Esophagus muscularis mucosa (tissue), 4 donors: ENCODE results near the gene BBLN. TPM values are rescaled to one million over a fixed set of nuclear protein-coding genes. Genes with fewer than 3 reads are reported as not detected.

ENCODE experiments used
- DNase-seq: peaks from one replicate; pipeline ENCODE4 v3.0.0-alpha.2; 2017; ENCODE audit errors: extremely low spot score
- H3K27ac ChIP-seq, 4 donors: fragments of 200-600 bp; sonication (generic); replicated peaks in 1 of 4; 1 replicate in 3 of 4; 2 replicates in 1 of 4; pipeline ENCODE4 v1.5.1; 2016 to 2019; ENCODE audit warnings: mild to moderate bottlenecking in 1 of 4
- H3K27me3 ChIP-seq, 4 donors: fragments of 200-600 bp; sonication (generic); one replicate each; pipeline versions ENCODE4 v1.5.1 to v1.6.0; 2016 to 2019
- H3K36me3 ChIP-seq, 4 donors: fragments of 200-600 bp; sonication (generic); one replicate each; pipeline ENCODE4 v1.5.1; 2016 to 2019
- H3K4me1 ChIP-seq, 4 donors: fragments of 200-600 bp; sonication (generic); one replicate each; pipeline ENCODE4 v1.5.1; 2016 to 2019
- H3K4me3 ChIP-seq, 4 donors: fragments of 200-600 bp; sonication (generic); 1 replicate in 2 of 4; 2 replicates in 2 of 4; pipeline ENCODE4 v1.5.1; 2016 to 2019; ENCODE audit warnings: mild to moderate bottlenecking in 4 of 4, moderate library complexity in 1 of 4
- H3K9me3 ChIP-seq, 4 donors: fragments of 200-600 bp; sonication (generic); 1 replicate in 3 of 4; 2 replicates in 1 of 4; pipeline ENCODE4 v1.5.1; 2016 to 2019
- EP300 ChIP-seq: sonication (generic); formaldehyde crosslinking; IDR thresholded peaks from one replicate; pipeline ENCODE4 v1.6.1; 2017; ENCODE audit warnings: antibody characterized with exemption
- POLR2A ChIP-seq: fragments of 450-650 bp; IDR thresholded peaks from one replicate; pipeline ENCODE4 v1.6.1; 2017; ENCODE audit warnings: antibody characterized with exemption, moderate library complexity, mild to moderate bottlenecking, low read depth
- POLR2AphosphoS5 ChIP-seq, 2 donors: sonication (generic); formaldehyde crosslinking; IDR thresholded peaks; one replicate each; pipeline ENCODE4 v1.6.1; 2017; ENCODE audit warnings: antibody characterized with exemption in 2 of 2
- WGBS: methylation state at CpG from one replicate; pipeline ENCODE4 v1.1.5; 2018; 5-methylcytosine and 5-hydroxymethylcytosine counted together
- intact Hi-C: fragments of 100-400 bp; cut with DNase I; formaldehyde crosslinking; loops from one replicate; pipeline ENCODE4 v1.15.1; 2023
- total RNA-seq, 4 donors: library from RNA; depleted of rRNA; stranded (reverse); fragments of >200 nt; gene quantifications; one replicate each; pipeline versions ENCODE4 v1.1.0 to v1.2.1, GENCODE V29; 2016
- TF ChIP-seq, protein P1 (sequence below), 3 experiments: fragments of 200-600 bp in 2 of 3; fragments of 450-650 bp in 1 of 3; sonication (generic) in 2 of 3; IDR thresholded peaks; one replicate each; pipeline ENCODE4 v1.5.1; 2017 to 2019; ENCODE audit warnings: antibody characterized with exemption in 3 of 3, mild to moderate bottlenecking in 2 of 3, moderate library complexity in 1 of 3

The BBLN gene
- total RNA-seq, 4 donors from 2014 or later = 132 to 213 (median 148) TPM

- Histone ChIP-seq H3K27ac (no peak overlapping the region), H3K27me3 (no peaks in the 10 kb centered on the region), H3K4me3 (no peak overlapping the region), H3K9me3 (no peaks in the 10 kb centered on the region), H3K36me3 (peaks cover 3 to 32% (median 31%) of the 10 kb centered on the region in 4 donors), H3K4me1 (peaks cover 5 to 20% (median 9%) of the 10 kb centered on the region in 4 donors)
- intact Hi-C loops = loop anchor here (2.0 to 5.0 kb wide), 2 partner anchors 83 to 173 kb away; no protein-coding TSS in a partner anchor
- TF ChIP-seq POLR2A (no peak), POLR2AphosphoS5 (IDR thresholded peaks at IDR 0.05) (no peak), EP300 (no peak)
- TF ChIP-seq, protein P1, sequence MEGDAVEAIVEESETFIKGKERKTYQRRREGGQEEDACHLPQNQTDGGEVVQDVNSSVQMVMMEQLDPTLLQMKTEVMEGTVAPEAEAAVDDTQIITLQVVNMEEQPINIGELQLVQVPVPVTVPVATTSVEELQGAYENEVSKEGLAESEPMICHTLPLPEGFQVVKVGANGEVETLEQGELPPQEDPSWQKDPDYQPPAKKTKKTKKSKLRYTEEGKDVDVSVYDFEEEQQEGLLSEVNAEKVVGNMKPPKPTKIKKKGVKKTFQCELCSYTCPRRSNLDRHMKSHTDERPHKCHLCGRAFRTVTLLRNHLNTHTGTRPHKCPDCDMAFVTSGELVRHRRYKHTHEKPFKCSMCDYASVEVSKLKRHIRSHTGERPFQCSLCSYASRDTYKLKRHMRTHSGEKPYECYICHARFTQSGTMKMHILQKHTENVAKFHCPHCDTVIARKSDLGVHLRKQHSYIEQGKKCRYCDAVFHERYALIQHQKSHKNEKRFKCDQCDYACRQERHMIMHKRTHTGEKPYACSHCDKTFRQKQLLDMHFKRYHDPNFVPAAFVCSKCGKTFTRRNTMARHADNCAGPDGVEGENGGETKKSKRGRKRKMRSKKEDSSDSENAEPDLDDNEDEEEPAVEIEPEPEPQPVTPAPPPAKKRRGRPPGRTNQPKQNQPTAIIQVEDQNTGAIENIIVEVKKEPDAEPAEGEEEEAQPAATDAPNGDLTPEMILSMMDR (IDR thresholded peaks at IDR 0.05) = no peak
- 88% methylated on average over 22 of the region's 26 CpGs for WGBS
- DNase-seq = no peak
These were observed 44.6 kb upstream of the BBLN start for GRCh38 chr9:128115187-128116103.

DNA sequence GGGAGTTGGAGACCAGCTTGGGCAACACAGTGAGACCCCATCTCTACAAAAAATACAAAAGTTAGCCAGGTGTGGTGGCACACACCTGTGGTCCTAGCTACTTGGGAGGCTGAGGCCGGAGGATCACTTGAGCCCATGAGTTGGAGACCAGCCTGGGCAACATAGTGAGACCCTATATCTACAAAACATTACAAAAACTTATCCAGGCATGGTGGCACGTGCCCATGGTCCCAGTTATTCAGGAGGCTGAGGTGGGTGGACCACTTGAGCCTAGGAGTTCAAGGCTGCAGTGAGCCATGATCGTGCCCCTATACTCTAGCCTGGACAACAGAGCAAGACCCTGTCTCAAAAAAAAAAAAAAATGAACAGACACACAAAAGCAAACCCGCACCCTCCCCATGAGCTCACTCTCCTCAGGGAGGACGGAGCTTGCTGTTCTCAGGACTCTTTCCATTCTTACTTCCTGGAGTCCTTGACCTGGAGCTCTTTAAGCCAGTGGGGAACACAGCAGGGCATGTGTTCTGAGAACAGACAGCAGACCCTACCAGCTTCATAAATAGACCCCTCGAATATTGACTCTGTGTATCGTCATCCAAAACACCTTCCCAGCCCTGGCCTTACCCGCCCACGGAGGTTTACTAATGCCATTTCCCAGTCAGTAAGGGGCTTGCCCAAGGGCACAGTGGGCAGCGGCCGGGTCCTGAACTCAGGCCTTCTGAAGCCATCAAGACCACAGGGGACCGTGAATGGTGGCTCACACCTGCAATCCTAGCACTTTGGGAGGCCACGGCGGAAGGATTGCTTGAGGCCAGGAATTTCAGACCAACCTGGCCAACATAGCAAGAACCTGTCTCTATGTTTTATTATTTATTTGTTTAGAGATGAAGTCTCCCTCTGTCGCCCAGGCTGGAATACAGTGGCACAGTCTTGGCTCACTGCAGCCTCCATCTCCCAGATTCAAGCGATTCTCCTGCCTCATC, 43.7 kb upstream of the BBLN start:
- no peak overlapping the region for H3K4me3 ChIP-seq
- no peak for TF ChIP-seq POLR2AphosphoS5 (IDR thresholded peaks at IDR 0.05)
- no peak for TF ChIP-seq EP300
- no peak for TF ChIP-seq POLR2A
- TF ChIP-seq, protein P1 (IDR thresholded peaks at IDR 0.05) = no peak
- intact Hi-C loops = loop anchor here (2.0 to 5.0 kb wide), 2 partner anchors 84 to 174 kb away; no protein-coding TSS in a partner anchor
- peaks cover 3 to 41% (median 40%) of the 10 kb centered on the region in 4 donors for H3K36me3 ChIP-seq
- no peaks in the 10 kb centered on the region for H3K27me3 ChIP-seq
- no peak overlapping the region for H3K27ac ChIP-seq
- 84% methylated on average over 9 of the region's 16 CpGs for WGBS
- no peaks in the 10 kb centered on the region for H3K9me3 ChIP-seq
- no peak for DNase-seq
- peaks cover 5 to 16% (median 9%) of the 10 kb centered on the region in 4 donors for H3K4me1 ChIP-seq

- TF ChIP-seq POLR2A (no peak), EP300 (no peak), POLR2AphosphoS5 (IDR thresholded peaks at IDR 0.05) (peak; percentile 67 to 85)
- TF ChIP-seq, protein P1 (IDR thresholded peaks at IDR 0.05) = peak; percentile 99 to 100 (median 100)
- Histone ChIP-seq H3K4me1 (peaks cover 5 to 16% (median 9%) of the 10 kb centered on the region in 4 donors), H3K9me3 (no peaks in the 10 kb centered on the region), H3K27ac (peak overlapping the region in 1 of 4 donors; percentile 19), H3K36me3 (peaks cover 11 to 55% (median 52%) of the 10 kb centered on the region in 4 donors), H3K4me3 (no peak overlapping the region), H3K27me3 (no peaks in the 10 kb centered on the region)
- WGBS = 16% methylated on average over 10 of the region's 27 CpGs
- intact Hi-C loops = loop anchor here (2.0 to 5.0 kb wide), 2 partner anchors 86 to 175 kb away; no protein-coding TSS in a partner anchor
- DNase-seq = peak; percentile 97
These were observed 42.2 kb upstream of the BBLN start for GRCh38 chr9:128117613-128118471.

DNA sequence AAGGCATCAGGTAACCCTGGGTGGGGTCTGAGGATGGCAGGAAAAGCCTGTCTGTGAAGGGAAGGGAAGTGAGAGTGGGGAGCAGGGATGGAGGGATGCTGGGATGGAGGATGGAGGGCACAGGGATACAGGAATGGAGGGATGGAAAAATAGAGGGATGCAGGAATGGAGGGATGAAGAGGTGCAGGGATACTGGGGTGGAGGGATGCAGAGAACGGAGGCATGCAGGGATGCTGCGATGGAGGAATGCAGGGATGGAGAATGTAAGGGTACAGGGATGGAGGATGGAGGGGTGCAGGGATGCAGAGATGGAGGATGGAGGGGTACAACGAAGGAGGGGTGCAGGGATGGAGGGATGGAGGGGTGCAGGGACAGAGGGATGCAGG, 41.6 kb upstream of the BBLN start:
- no peak for DNase-seq
- TF ChIP-seq EP300 (no peak), POLR2A (no peak), POLR2AphosphoS5 (IDR thresholded peaks at IDR 0.05) (no peak)
- TF ChIP-seq, protein P1 (IDR thresholded peaks at IDR 0.05) = no peak
- 62% methylated on average over 3 of the region's 3 CpGs for WGBS
- Histone ChIP-seq H3K27ac (no peak overlapping the region), H3K4me1 (peaks cover 5 to 16% (median 9%) of the 10 kb centered on the region in 4 donors), H3K4me3 (no peak overlapping the region), H3K9me3 (no peaks in the 10 kb centered on the region), H3K27me3 (no peaks in the 10 kb centered on the region), H3K36me3 (peaks cover 17 to 58% (median 54%) of the 10 kb centered on the region in 4 donors)
- intact Hi-C loops = loop anchor here (5.0 kb wide), 1 partner anchor 86 kb away; no protein-coding TSS in a partner anchor
